HepG2 (cell line): Measurements from ENCODE around the gene TOMM6. TPM values are rescaled to one million over a fixed set of nuclear protein-coding genes. Genes with fewer than 3 reads are reported as not detected.

Experiments used
- BORCS8-MEF2B ChIP-seq: sonication (generic); formaldehyde crosslinking; IDR thresholded peaks from 2 replicates; pipeline ENCODE4 v1.8.0; 2022; ENCODE audit warnings: mild to moderate bottlenecking, missing genetic modification reagents
- ELF3 ChIP-seq: IDR thresholded peaks from 2 replicates; pipeline ENCODE4 v1.6.1; 2016; ENCODE audit warnings: missing genetic modification reagents, missing compliant biosample characterization
- IRF2 ChIP-seq: IDR thresholded peaks from 2 replicates; pipeline ENCODE4 v1.6.1; 2018; ENCODE audit warnings: missing genetic modification reagents, missing compliant biosample characterization
- ISL2 ChIP-seq: sonication (generic); formaldehyde crosslinking; IDR thresholded peaks from 2 replicates; pipeline ENCODE4 v1.5.0; 2020; ENCODE audit warnings: missing genetic modification reagents
- KDM3A ChIP-seq: IDR thresholded peaks from 2 replicates; pipeline ENCODE4 v1.6.1; 2018; ENCODE audit warnings: low read depth, missing compliant biosample characterization
- MATR3 ChIP-seq: sonication (generic); formaldehyde crosslinking; IDR thresholded peaks from 2 replicates; pipeline ENCODE4 v1.4.0; 2020; ENCODE audit warnings: missing genetic modification reagents
- NCOA5 ChIP-seq: sonication (generic); formaldehyde crosslinking; IDR thresholded peaks from 2 replicates; pipeline ENCODE4 v1.4.0; 2020; ENCODE audit warnings: missing genetic modification reagents
- NFIC ChIP-seq: IDR thresholded peaks from 2 replicates; pipeline ENCODE4 v1.6.1; 2012; ENCODE audit warnings: mild to moderate bottlenecking, low read length, inconsistent platforms
- PTBP1 ChIP-seq: fragments of 200-400 bp; formaldehyde crosslinking; IDR thresholded peaks from 2 replicates; pipeline ENCODE4 v1.6.1; 2018; ENCODE audit warnings: low read length, low read depth; ENCODE audit not compliant: poor library complexity, severe bottlenecking
- RARA ChIP-seq: IDR thresholded peaks from 2 replicates; pipeline ENCODE4 v1.6.1; 2016; ENCODE audit warnings: missing genetic modification reagents, missing compliant biosample characterization
- ZFP36 ChIP-seq: fragments of 150-350 bp; IDR thresholded peaks from 2 replicates; pipeline ENCODE4 v1.6.1; 2018; ENCODE audit warnings: borderline replicate concordance, low read length, low read depth; ENCODE audit not compliant: partially characterized antibody
- ZNF234 ChIP-seq: sonication (generic); formaldehyde crosslinking; conservative IDR thresholded peaks from 2 replicates; pipeline ENCODE4 v1.5.1; 2020; ENCODE audit warnings: mild to moderate bottlenecking, missing genetic modification reagents
- ZNF607 ChIP-seq: sonication (generic); formaldehyde crosslinking; IDR thresholded peaks from 2 replicates; pipeline ENCODE4 v1.5.1; 2020; ENCODE audit warnings: missing genetic modification reagents, mild to moderate bottlenecking, borderline replicate concordance
- polyA plus RNA-seq, 8 experiments: library from polyadenylated mRNA; depleted of rRNA in 3 of 8; stranded (reverse) in 7 of 8; unstranded in 1 of 8; fragments of >200 nt; fragmentation: Illumina TruSeq in 4 of 8; extraction: Trizol in 4 of 8; gene quantifications; 2 replicates each; pipeline versions ENCODE4 v1.2.1 to v1.2.3, GENCODE V29; 2011 to 2016; ENCODE audit warnings: low read depth in 4 of 8, missing spikeins in 1 of 8, mixed read lengths in 1 of 8; ENCODE audit not compliant: insufficient read depth in 1 of 8
- total RNA-seq, 5 experiments: library from RNA; depleted of rRNA; stranded (reverse); fragments of >200 nt; fragmentation: Illumina TruSeq; extraction: Trizol; gene quantifications; 2 replicates each; pipeline ENCODE4 v1.2.3, GENCODE V29; 2016; ENCODE audit warnings: low read depth in 1 of 5
- TF ChIP-seq, protein P1 (sequence below): sonication (generic); formaldehyde crosslinking; IDR thresholded peaks from 2 replicates; pipeline ENCODE4 v1.5.0; 2020; ENCODE audit warnings: missing genetic modification reagents
- TF ChIP-seq, protein P2 (sequence below): conservative IDR thresholded peaks from 2 replicates; pipeline ENCODE4 v1.6.1; 2018; ENCODE audit warnings: missing genetic modification reagents
- TF ChIP-seq, protein P3 (sequence below): sonication (generic); formaldehyde crosslinking; IDR thresholded peaks from 2 replicates; pipeline ENCODE4 v1.9.0; 2021; ENCODE audit warnings: missing genetic modification reagents, borderline replicate concordance

TOMM6 gene
- total and polyA plus RNA-seq, 2 of the 13 experiments (the other 11 are each of a cell fraction or from before 2014, with no cell fraction given) = 320 to 321 TPM

DNA sequence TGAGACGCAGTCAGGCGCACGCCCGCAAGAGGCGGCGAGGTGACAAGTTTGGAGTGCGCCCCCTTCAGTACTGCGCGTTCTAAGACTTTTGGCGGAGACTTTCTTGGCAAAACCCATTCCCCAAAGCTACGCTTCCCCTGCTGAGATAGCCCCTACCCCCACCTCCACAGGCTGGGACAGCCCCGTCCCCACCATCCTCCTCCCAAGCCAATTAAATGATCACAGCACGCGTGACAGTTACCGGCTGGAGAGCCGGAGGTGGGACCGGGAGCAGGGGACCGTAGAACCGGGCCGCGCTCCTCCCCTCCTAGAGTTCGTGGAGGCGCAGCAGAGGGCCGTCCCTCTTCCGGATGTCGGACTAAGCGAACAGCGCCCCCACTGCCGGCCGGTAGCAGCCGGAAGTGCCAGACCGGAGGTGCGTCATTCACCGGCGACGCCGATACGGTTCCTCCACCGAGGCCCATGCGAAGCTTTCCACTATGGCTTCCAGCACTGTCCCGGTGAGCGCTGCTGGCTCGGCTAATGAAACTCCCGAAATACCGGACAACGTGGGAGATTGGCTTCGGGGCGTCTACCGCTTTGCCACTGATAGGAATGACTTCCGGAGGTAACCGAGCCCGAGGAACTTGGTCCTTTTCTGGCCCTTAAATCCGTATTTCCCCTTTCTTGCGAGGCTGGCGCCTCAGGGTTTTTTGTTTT is at the start of gene TOMM6 (continued):
- TF ChIP-seq ZFP36 (peak; percentile 2), IRF2 (CRISPR knock-in tag) (peak; percentile 97), ZNF234 (CRISPR knock-in tag) (no peak), KDM3A (CRISPR knock-in tag) (peak; percentile 94; the same call in 1 of the 2 replicates), ELF3 (CRISPR knock-in tag) (peak; percentile 94), BORCS8-MEF2B (CRISPR knock-in tag) (peak; percentile 77; the same call in 1 of the 2 replicates), PTBP1 (no peak), RARA (CRISPR knock-in tag) (peak; percentile 43), ZNF607 (CRISPR knock-in tag) (peak; percentile 96), NFIC (no peak), NCOA5 (CRISPR knock-in tag) (peak; percentile 87; the same call in 1 of the 2 replicates), ISL2 (peak; percentile 93), MATR3 (CRISPR knock-in tag) (no peak)
- TF ChIP-seq, protein P1, sequence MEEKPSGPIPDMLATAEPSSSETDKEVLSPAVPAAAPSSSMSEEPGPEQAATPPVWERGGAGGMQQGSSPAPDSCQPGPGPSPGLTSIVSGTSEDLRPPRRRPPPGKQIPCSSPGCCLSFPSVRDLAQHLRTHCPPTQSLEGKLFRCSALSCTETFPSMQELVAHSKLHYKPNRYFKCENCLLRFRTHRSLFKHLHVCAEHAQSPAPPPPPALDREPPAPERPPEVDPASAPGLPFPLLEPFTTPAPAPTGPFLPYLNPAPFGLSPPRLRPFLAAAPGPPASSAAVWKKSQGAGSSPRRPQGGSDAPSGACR (CRISPR knock-in tag) = peak; percentile 90
- TF ChIP-seq, protein P2, sequence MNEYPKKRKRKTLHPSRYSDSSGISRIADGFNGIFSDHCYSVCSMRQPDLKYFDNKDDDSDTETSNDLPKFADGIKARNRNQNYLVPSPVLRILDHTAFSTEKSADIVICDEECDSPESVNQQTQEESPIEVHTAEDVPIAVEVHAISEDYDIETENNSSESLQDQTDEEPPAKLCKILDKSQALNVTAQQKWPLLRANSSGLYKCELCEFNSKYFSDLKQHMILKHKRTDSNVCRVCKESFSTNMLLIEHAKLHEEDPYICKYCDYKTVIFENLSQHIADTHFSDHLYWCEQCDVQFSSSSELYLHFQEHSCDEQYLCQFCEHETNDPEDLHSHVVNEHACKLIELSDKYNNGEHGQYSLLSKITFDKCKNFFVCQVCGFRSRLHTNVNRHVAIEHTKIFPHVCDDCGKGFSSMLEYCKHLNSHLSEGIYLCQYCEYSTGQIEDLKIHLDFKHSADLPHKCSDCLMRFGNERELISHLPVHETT = peak; percentile 98
- TF ChIP-seq, protein P3, sequence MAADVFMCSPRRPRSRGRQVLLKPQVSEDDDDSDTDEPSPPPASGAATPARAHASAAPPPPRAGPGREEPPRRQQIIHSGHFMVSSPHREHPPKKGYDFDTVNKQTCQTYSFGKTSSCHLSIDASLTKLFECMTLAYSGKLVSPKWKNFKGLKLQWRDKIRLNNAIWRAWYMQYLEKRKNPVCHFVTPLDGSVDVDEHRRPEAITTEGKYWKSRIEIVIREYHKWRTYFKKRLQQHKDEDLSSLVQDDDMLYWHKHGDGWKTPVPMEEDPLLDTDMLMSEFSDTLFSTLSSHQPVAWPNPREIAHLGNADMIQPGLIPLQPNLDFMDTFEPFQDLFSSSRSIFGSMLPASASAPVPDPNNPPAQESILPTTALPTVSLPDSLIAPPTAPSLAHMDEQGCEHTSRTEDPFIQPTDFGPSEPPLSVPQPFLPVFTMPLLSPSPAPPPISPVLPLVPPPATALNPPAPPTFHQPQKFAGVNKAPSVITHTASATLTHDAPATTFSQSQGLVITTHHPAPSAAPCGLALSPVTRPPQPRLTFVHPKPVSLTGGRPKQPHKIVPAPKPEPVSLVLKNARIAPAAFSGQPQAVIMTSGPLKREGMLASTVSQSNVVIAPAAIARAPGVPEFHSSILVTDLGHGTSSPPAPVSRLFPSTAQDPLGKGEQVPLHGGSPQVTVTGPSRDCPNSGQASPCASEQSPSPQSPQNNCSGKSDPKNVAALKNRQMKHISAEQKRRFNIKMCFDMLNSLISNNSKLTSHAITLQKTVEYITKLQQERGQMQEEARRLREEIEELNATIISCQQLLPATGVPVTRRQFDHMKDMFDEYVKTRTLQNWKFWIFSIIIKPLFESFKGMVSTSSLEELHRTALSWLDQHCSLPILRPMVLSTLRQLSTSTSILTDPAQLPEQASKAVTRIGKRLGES (CRISPR knock-in tag) = no peak
